Right renal pelvis (tissue), 4 donors: ENCODE results near the gene CSGALNACT2. TPM values are rescaled to one million over a fixed set of nuclear protein-coding genes. Genes with fewer than 3 reads are reported as not detected.

Source experiments
- polyA plus RNA-seq, 4 donors: library from polyadenylated mRNA; unstranded; fragments of 120-200 nt; gene quantifications; one replicate each; pipeline ENCODE4 v1.2.1, GENCODE V29; 2013; ENCODE audit not compliant: insufficient read length in 4 of 4

The CSGALNACT2 gene
- polyA plus RNA-seq, 4 donors: 18.1 to 24.4 (median 21.6) TPM

Other genes starting within 250 kb of the CSGALNACT2 start
- 10 to 100 TPM; 19.0 to 26.2 (median 25.9) TPM for gene RET, start 61.4 kb upstream of the CSGALNACT2 start, polyA plus RNA-seq
- gene RASGEF1A, start 128.6 kb downstream of the CSGALNACT2 start, polyA plus RNA-seq: 1 to 10 TPM; 1.2 to 1.7 (median 1.5) TPM
- gene FXYD4, start 233.2 kb downstream of the CSGALNACT2 start, polyA plus RNA-seq: 1 to 10 TPM in 1 of 4 donors, not detected in 3; 2.2 TPM